ENCODE measurements around the gene MS4A6A.
"Not testable (repeated sequence)": the region's sequence is repeated elsewhere in the genome, so short reads cannot be mapped to it uniquely, and the experiment has no call there.

The MS4A6A gene

GRCh38 chr11:60209977-60210376 lies 27.1 kb upstream of the MS4A6A start:
- TF ChIP-seq CTCF (conservative IDR thresholded peaks at IDR 0.05; ENCODE audit: low read length), result no peak
- no peak for DNase-seq (ENCODE audit: low read depth)
- no peak overlapping the region for H3K4me3 ChIP-seq (ENCODE audit: low read length)

GRCh38 chr11:60208951-60209350 lies 26.1 kb upstream of the MS4A6A start:
- DNase-seq (ENCODE audit: low read depth), result no peak
- H3K4me3 ChIP-seq (ENCODE audit: low read length), result no peak overlapping the region
- TF ChIP-seq CTCF (conservative IDR thresholded peaks at IDR 0.05; ENCODE audit: low read length), result no peak

GRCh38 chr11:60208146-60208895 lies 25.4 kb upstream of the MS4A6A start:
- no peak for TF ChIP-seq CTCF (conservative IDR thresholded peaks at IDR 0.05; ENCODE audit: low read length)
- no peak for DNase-seq (ENCODE audit: low read depth)

GRCh38 chr11:60206616-60207015 lies 23.7 kb upstream of the MS4A6A start:
- no peak for DNase-seq (ENCODE audit: low read depth)
- H3K4me3 ChIP-seq (ENCODE audit: low read length), result no peak overlapping the region
- no peak for TF ChIP-seq CTCF (conservative IDR thresholded peaks at IDR 0.05; ENCODE audit: low read length)

More at GRCh38 chr11:60208146-60208895, 25.4 kb upstream of the MS4A6A start:
- no peak overlapping the region for H3K4me3 ChIP-seq (ENCODE audit: low read length)

GRCh38 chr11:60204922-60205321 lies 22.0 kb upstream of the MS4A6A start:
- H3K4me3 ChIP-seq (ENCODE audit: low read length), result no peak overlapping the region
- TF ChIP-seq CTCF (conservative IDR thresholded peaks at IDR 0.05; ENCODE audit: low read length), result no peak
- DNase-seq (ENCODE audit: low read depth), result no peak

GRCh38 chr11:60201334-60201733 lies 18.5 kb upstream of the MS4A6A start:
- H3K4me3 ChIP-seq (ENCODE audit: low read length); DNase-seq (ENCODE audit: low read depth): not testable (repeated sequence)

- DNase-seq (ENCODE audit: low read depth), result no peak
- TF ChIP-seq CTCF (conservative IDR thresholded peaks at IDR 0.05; ENCODE audit: low read length), result no peak
- no peak overlapping the region for H3K4me3 ChIP-seq (ENCODE audit: low read length)
Observed at GRCh38 chr11:60197442-60197841, 14.6 kb upstream of the MS4A6A start.

All from AG10803 (cell line).